ENCODE measurements around the gene RHBDD2.

GRCh38 chr7:75892634-75893272 lies 13.9 kb downstream of the RHBDD2 start:
- TF ChIP-seq POLR2AphosphoS5 (IDR thresholded peaks at IDR 0.05; ENCODE audit: insufficient read depth, low read depth, low read length) = no peak
- TF ChIP-seq EZH2 (IDR thresholded peaks at IDR 0.05; ENCODE audit: borderline replicate concordance, low read depth, low read length, severe bottlenecking) = no peak
